Myometrial cell (primary cell): ENCODE data around the gene PABPC1L2A. TPM values are rescaled to one million over a fixed set of nuclear protein-coding genes. Genes with fewer than 3 reads are reported as not detected.

Experiments
- total RNA-seq: library from RNA; depleted of rRNA; stranded (reverse); fragments of >200 nt; gene quantifications from 2 replicates; pipeline ENCODE4 v1.2.3, GENCODE V29; 2015

PABPC1L2A gene
- total RNA-seq: not detected in 2 replicates

DNA sequence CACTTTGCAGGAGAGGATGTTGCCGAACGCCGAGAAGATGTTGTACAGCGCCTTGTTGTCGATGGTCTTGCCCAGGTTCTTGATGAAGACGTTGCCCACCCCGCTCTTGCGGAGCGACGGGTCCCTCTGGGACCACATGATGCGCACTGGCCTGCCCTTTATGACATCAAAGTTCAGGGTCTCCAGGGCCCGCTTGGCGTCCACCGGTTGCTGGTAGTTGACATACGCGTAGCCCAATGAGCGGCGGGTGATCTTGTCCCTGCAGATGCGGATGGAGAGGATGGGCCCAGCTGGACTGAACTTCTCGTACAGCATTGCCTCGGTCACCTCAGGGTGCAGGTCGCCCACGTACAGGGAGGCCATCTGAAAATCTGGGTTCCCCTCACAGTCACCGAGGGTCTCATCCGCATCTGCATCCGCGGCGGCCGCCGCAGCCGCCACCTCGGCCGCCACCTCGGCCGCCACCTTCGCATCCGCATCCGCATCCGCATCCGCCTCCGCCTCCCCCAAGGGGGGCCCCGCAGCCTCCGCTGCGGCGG, at the start of gene PABPC1L2A:
TSS of gene PABPC1L2A (minus strand) at position 489 of the 539 bp plus-strand sequence. CDS start at position 363, 126 bp downstream.

Other genes starting within 250 kb of the PABPC1L2A start
- gene FAM236C, start 166.9 kb downstream of the PABPC1L2A start, total RNA-seq: not detected in 2 replicates
- gene FAM236A, start 141.3 kb downstream of the PABPC1L2A start, total RNA-seq: not detected in 2 replicates
- not detected in 2 replicates for gene DMRTC1, start 135.7 kb downstream of the PABPC1L2A start, total RNA-seq
- gene PABPC1L2B, start 76.6 kb downstream of the PABPC1L2A start, total RNA-seq: not detected in 2 replicates
- gene NAP1L2, start 135.3 kb upstream of the PABPC1L2A start, total RNA-seq: 3.5 and 6.3 TPM in 2 replicates